A549 (cell line): ENCODE data around the gene IAPP. TPM values are rescaled to one million over a fixed set of nuclear protein-coding genes. Genes with fewer than 3 reads are reported as not detected.
A peak's percentile ranks its signal among the peaks of the same experiment; 100 is the strongest.

Source experiments
- ATAC-seq, 2 experiments: fragments of 200-7000 bp in 1 of 2; fragments of >200 bp in 1 of 2; cut with Nextera tagmentation in 1 of 2; cut with Tn5 transposase in 1 of 2; 3 replicates each; pipeline versions ENCODE4 v1.8.0 to v1.9.1; 2018 to 2020; ENCODE audit warnings: mild to moderate bottlenecking in 1 of 2, moderate library complexity in 1 of 2
- CTCF ChIA-PET: fragments of 300-600 bp; sonication (Branson Sonifier 250); formaldehyde crosslinking; extraction: SDS; loops from one replicate; lab custom pipeline; 2021; ENCODE audit warnings: antibody characterized with exemption, inconsistent platforms; lab: Yijun Ruan, JAX
- POLR2A ChIA-PET: fragments of 350-600 bp; formaldehyde crosslinking; extraction: SDS; loops from one replicate; lab custom pipeline; 2021; ENCODE audit warnings: antibody characterized with exemption, inconsistent platforms; lab: Yijun Ruan, JAX
- DNase-seq, 2 experiments: peaks; one replicate each; pipeline versions ENCODE4 v3.0.0 to v3.0.0-alpha.2; 2011 to 2016; ENCODE audit warnings: low read depth in 1 of 2, low spot score in 1 of 2
- FAIRE-seq: peaks from 2 replicates; lab custom pipeline; 2011; peaks lifted over from hg19 to GRCh38; lab: Jason Lieb, UNC
- H3K27ac ChIP-seq, 2 experiments: fragments of >200 bp; sonication (Bioruptor Twin); formaldehyde crosslinking; 3 replicates each; pipeline ENCODE4 v1.5.1; 2016 to 2017
- H3K4me1 ChIP-seq: fragments of >200 bp; sonication (Bioruptor Twin); formaldehyde crosslinking; 3 replicates; pipeline ENCODE4 v1.6.1; 2016
- H3K4me2 ChIP-seq: fragments of >200 bp; sonication (Bioruptor Twin); formaldehyde crosslinking; 3 replicates; pipeline ENCODE4 v1.6.1; 2016
- H3K4me3 ChIP-seq: fragments of >200 bp; sonication (Bioruptor Twin); formaldehyde crosslinking; 3 replicates; pipeline ENCODE4 v1.5.1; 2016
- H3K9me3 ChIP-seq: fragments of >200 bp; sonication (Bioruptor Twin); formaldehyde crosslinking; 3 replicates; pipeline ENCODE4 v1.6.1; 2016
- BCL3 ChIP-seq: fragments of >200 bp; sonication (Bioruptor Twin); formaldehyde crosslinking; IDR thresholded peaks from 3 replicates; pipeline ENCODE4 v1.6.1; 2016
- BHLHE40 ChIP-seq: IDR thresholded peaks from 2 replicates; pipeline ENCODE4 v1.6.1; 2012; ENCODE audit warnings: low read depth, low read length, inconsistent platforms
- CBX2 ChIP-seq: fragments of 200-600 bp; sonication (generic); IDR thresholded peaks from 2 replicates; pipeline ENCODE4 v1.6.1; 2016; ENCODE audit warnings: low read depth, mild to moderate bottlenecking, borderline replicate concordance
- EHF ChIP-seq: fragments of 250-450 bp; sonication (Bioruptor Pico); IDR thresholded peaks from 2 replicates; pipeline ENCODE4 v1.5.0; 2020; ENCODE audit warnings: mild to moderate bottlenecking
- EHMT2 ChIP-seq: fragments of 200-600 bp; sonication (generic); IDR thresholded peaks from 2 replicates; pipeline ENCODE4 v1.6.1; 2016; ENCODE audit warnings: antibody characterized with exemption, low read depth, mild to moderate bottlenecking, moderate library complexity
- ESRRA ChIP-seq: fragments of 150-350 bp; IDR thresholded peaks from 2 replicates; pipeline ENCODE4 v1.6.1; 2014; ENCODE audit warnings: mild to moderate bottlenecking, low read length, borderline replicate concordance
- GATA3 ChIP-seq: IDR thresholded peaks from 2 replicates; pipeline ENCODE4 v1.6.1; 2012; ENCODE audit warnings: borderline replicate concordance
- HEYL ChIP-seq: fragments of 250-450 bp; sonication (Bioruptor Pico); IDR thresholded peaks from 2 replicates; pipeline ENCODE4 v1.8.0; 2021; ENCODE audit warnings: mild to moderate bottlenecking, moderate library complexity
- JUNB ChIP-seq: fragments of >200 bp; sonication (Bioruptor Twin); formaldehyde crosslinking; IDR thresholded peaks from 2 replicates; pipeline ENCODE4 v1.6.1; 2016
- KDM1A ChIP-seq: fragments of 200-600 bp; sonication (generic); IDR thresholded peaks from 2 replicates; pipeline ENCODE4 v1.6.1; 2016; ENCODE audit warnings: low read depth, mild to moderate bottlenecking
- KDM5A ChIP-seq: fragments of 200-600 bp; sonication (generic); IDR thresholded peaks from 2 replicates; pipeline ENCODE4 v1.6.1; 2016; ENCODE audit warnings: antibody characterized with exemption, mild to moderate bottlenecking
- MAFK ChIP-seq: fragments of 450-650 bp; IDR thresholded peaks from 2 replicates; pipeline ENCODE4 v1.6.1; 2014; ENCODE audit not compliant: partially characterized antibody
- MAZ ChIP-seq: fragments of 150-350 bp; IDR thresholded peaks from 2 replicates; pipeline ENCODE4 v1.6.1; 2014; ENCODE audit warnings: antibody characterized with exemption, low read depth, low read length, borderline replicate concordance
- MYC ChIP-seq: IDR thresholded peaks from 2 replicates; pipeline ENCODE4 v1.6.1; 2012; ENCODE audit warnings: mild to moderate bottlenecking, inconsistent platforms, low read length, improper control_type of control experiment, borderline replicate concordance
- NFE2L2 ChIP-seq: fragments of 150-350 bp; conservative IDR thresholded peaks from 2 replicates; pipeline ENCODE4 v1.6.1; 2014; ENCODE audit warnings: low read length
- NPAS2 ChIP-seq: fragments of 250-450 bp; sonication (Bioruptor Pico); IDR thresholded peaks from 2 replicates; pipeline ENCODE4 v1.8.0; 2022; ENCODE audit warnings: mild to moderate bottlenecking, moderate library complexity, borderline replicate concordance
- PHF8 ChIP-seq: fragments of 200-600 bp; sonication (generic); IDR thresholded peaks from 2 replicates; pipeline ENCODE4 v1.6.1; 2016; ENCODE audit warnings: low read depth, mild to moderate bottlenecking, antibody characterized with exemption, moderate library complexity, borderline replicate concordance
- POLR2A ChIP-seq: IDR thresholded peaks from 2 replicates; pipeline ENCODE4 v1.6.1; 2012; ENCODE audit warnings: mild to moderate bottlenecking, low read length
- RAD21 ChIP-seq, 2 experiments: fragments of >200 bp in 1 of 2; sonication (Bioruptor Twin) in 1 of 2; formaldehyde crosslinking in 1 of 2; IDR thresholded peaks in 1 of 2; conservative IDR thresholded peaks in 1 of 2; 2 replicates in 1 of 2; 3 replicates in 1 of 2; pipeline ENCODE4 v1.6.1; 2012 to 2018; ENCODE audit warnings: inconsistent platforms in 1 of 2
- RCOR1 ChIP-seq: fragments of 150-350 bp; IDR thresholded peaks from 2 replicates; pipeline ENCODE4 v1.6.1; 2014; ENCODE audit warnings: antibody characterized with exemption, low read length, low read depth
- REST ChIP-seq: fragments of 200-600 bp; sonication (generic); IDR thresholded peaks from 2 replicates; pipeline ENCODE4 v1.6.1; 2016; ENCODE audit warnings: antibody characterized with exemption, mild to moderate bottlenecking, moderate library complexity
- RFX5 ChIP-seq: fragments of 450-650 bp; IDR thresholded peaks from 2 replicates; pipeline ENCODE4 v1.7.1; 2014; ENCODE audit warnings: antibody characterized with exemption, mild to moderate bottlenecking, moderate library complexity
- SMC3 ChIP-seq: fragments of >200 bp; sonication (Bioruptor Twin); formaldehyde crosslinking; IDR thresholded peaks from 3 replicates; pipeline ENCODE4 v1.6.1; 2018; ENCODE audit warnings: inconsistent platforms
- SREBF2 ChIP-seq: fragments of 450-650 bp; IDR thresholded peaks from 2 replicates; pipeline ENCODE4 v1.6.1; 2014; ENCODE audit warnings: mild to moderate bottlenecking, moderate library complexity
- TFCP2L1 ChIP-seq: fragments of 250-450 bp; sonication (Bioruptor Pico); IDR thresholded peaks from 2 replicates; pipeline ENCODE4 v1.5.0; 2021; ENCODE audit warnings: mild to moderate bottlenecking
- USF2 ChIP-seq: fragments of 450-650 bp; IDR thresholded peaks from 2 replicates; pipeline ENCODE4 v1.6.1; 2014; ENCODE audit warnings: antibody characterized with exemption
- ZNF302 ChIP-seq: fragments of 250-450 bp; sonication (Bioruptor Pico); IDR thresholded peaks from 2 replicates; pipeline ENCODE4 v1.9.0; 2021; ENCODE audit warnings: inconsistent platforms, mild to moderate bottlenecking, moderate library complexity
- ZSCAN20 ChIP-seq: fragments of 250-450 bp; sonication (Bioruptor Pico); IDR thresholded peaks from 2 replicates; pipeline ENCODE4 v1.8.0; 2022; ENCODE audit warnings: mild to moderate bottlenecking, moderate library complexity
- WGBS: methylation state at CpG from one replicate; pipeline ENCODE4 v1.1.6; 2017; ENCODE audit errors: missing lambda C conversion rate; 5-methylcytosine and 5-hydroxymethylcytosine counted together
- polyA plus RNA-seq, 4 experiments: library from polyadenylated mRNA; depleted of rRNA in 3 of 4; stranded (reverse); fragments of >200 nt; fragmentation: RNase III in 1 of 4; extraction: RNeasy Plus Mini Kit Qiagen cat#74134 plus additional on column Dnase treatment in 1 of 4; gene quantifications; 2 replicates in 3 of 4; 3 replicates in 1 of 4; pipeline ENCODE4 v1.2.3, GENCODE V29; 2011 to 2017

The IAPP gene
- polyA plus RNA-seq, 2 of the 4 experiments (the other 2 are of a cell fraction) = 0.09 TPM; not detected in 1

GRCh38 chr12:21346542-21347205, 26.0 kb upstream of the IAPP start:
- H3K9me3 ChIP-seq = no peaks in the 10 kb centered on the region
- ATAC-seq (no peak), FAIRE-seq (no peak), DNase-seq (no peak)
- H3K4me3 ChIP-seq = no peak overlapping the region
- ChIA-PET POLR2A (no interaction called here), CTCF (interaction anchor here (0.7 kb wide), 1 partner anchor 150 kb away, joined by 4 read pairs; no protein-coding TSS in a partner anchor)
- no peak overlapping the region for H3K27ac ChIP-seq
- TF ChIP-seq GATA3 (no peak), BCL3 (no peak), POLR2A (no peak), JUNB (no peak), RCOR1 (no peak), RFX5 (no peak), CBX2 (no peak), NPAS2 (CRISPR knock-in tag) (no peak), EHMT2 (no peak), REST (no peak), ZSCAN20 (no peak)
- H3K4me2 ChIP-seq = no peak overlapping the region
- 69% methylated on average over 1 of the region's 1 CpG for WGBS
- no peaks in the 10 kb centered on the region for H3K4me1 ChIP-seq

- no peak for TF ChIP-seq TFCP2L1 (CRISPR knock-in tag)
- 0 out of 2 replicates have a peak, but pooled peaks have one; percentile 34 for TF ChIP-seq GATA3
- TF ChIP-seq MAFK = peak; percentile 37
- TF ChIP-seq, all 56 proteins: peak for 2
- ChIA-PET CTCF (no interaction called here), POLR2A (no interaction called here)
- FAIRE-seq (no peak), DNase-seq (peak in 1 of 2 experiments; percentile 51), ATAC-seq (peak in 1 of 2 experiments; percentile 38; a peak in 2 of 6 replicates)
- Histone ChIP-seq H3K27ac (no peak overlapping the region), H3K9me3 (no peaks in the 10 kb centered on the region), H3K4me1 (no peaks in the 10 kb centered on the region), H3K4me2 (no peak overlapping the region), H3K4me3 (no peak overlapping the region)
- 46% methylated on average over 1 of the region's 1 CpG for WGBS
Measured at GRCh38 chr12:21350975-21351374, 21.7 kb upstream of the IAPP start.

- H3K4me2 ChIP-seq = no peak overlapping the region
- ATAC-seq (no peak), DNase-seq (no peak), FAIRE-seq (no peak)
- no peaks in the 10 kb centered on the region for H3K4me1 ChIP-seq
- ChIA-PET POLR2A (no interaction called here), CTCF (no interaction called here)
- no peak overlapping the region for H3K4me3 ChIP-seq
- no peak overlapping the region for H3K27ac ChIP-seq
- 61% methylated on average over 1 of the region's 1 CpG for WGBS
- no peaks in the 10 kb centered on the region for H3K9me3 ChIP-seq
- no peak for TF ChIP-seq CBX2
- no peak for TF ChIP-seq NFE2L2
- TF ChIP-seq ZNF302 (CRISPR knock-in tag) = no peak
- TF ChIP-seq HEYL (CRISPR knock-in tag) = no peak
- no peak for TF ChIP-seq KDM1A
- TF ChIP-seq RAD21 (conservative IDR thresholded peaks at IDR 0.05 in 1 of 2, IDR thresholded peaks at IDR 0.05 in 1 of 2) = no peak
- TF ChIP-seq BCL3 = no peak
- TF ChIP-seq USF2 = no peak
- TF ChIP-seq SMC3 = no peak
- TF ChIP-seq MAZ = no peak
- no peak for TF ChIP-seq PHF8
- TF ChIP-seq KDM5A = no peak
- no peak for TF ChIP-seq ESRRA
- no peak for TF ChIP-seq SREBF2
- no peak for TF ChIP-seq EHF (CRISPR knock-in tag)
- no peak for TF ChIP-seq BHLHE40
- no peak for TF ChIP-seq MYC
- no peak for TF ChIP-seq EHMT2
- TF ChIP-seq MAFK = no peak
Measured at GRCh38 chr12:21353487-21353886, 19.2 kb upstream of the IAPP start.
